Stimulated activated memory B cell treated with anti-CD40 and anti-IgM and Interleukin-4, amounts not matched to agents 10 μg/mL and 1 μg/mL and 100 μg/mL, for 72 hours (primary cell): ENCODE measurements around the gene SLC17A5.

Experiments
- ATAC-seq: fragments of 150-1000 bp; cut with Tn5 transposase; 2 replicates; pipeline ENCODE4 v1.10.0; 2021
- H3K27ac Mint-ChIP-seq: one replicate; pipeline ENCODE4 v1.8.0; 2022; ENCODE audit warnings: mild to moderate bottlenecking, mixed read lengths
- H3K27me3 Mint-ChIP-seq: one replicate; pipeline ENCODE4 v1.8.0; 2022; ENCODE audit warnings: mixed read lengths
- H3K36me3 Mint-ChIP-seq: one replicate; pipeline ENCODE4 v1.8.0; 2022; ENCODE audit warnings: mixed read lengths
- H3K4me1 Mint-ChIP-seq: one replicate; pipeline ENCODE4 v1.8.0; 2022; ENCODE audit warnings: mixed read lengths
- H3K4me3 Mint-ChIP-seq: one replicate; pipeline ENCODE4 v1.8.0; 2022; ENCODE audit warnings: mild to moderate bottlenecking, moderate library complexity, mixed read lengths
- H3K9me3 Mint-ChIP-seq: one replicate; pipeline ENCODE4 v1.8.0; 2022; ENCODE audit warnings: mixed read lengths

SLC17A5 gene

GRCh38 chr6:73548458-73549446, 105.0 kb downstream of the SLC17A5 start:
- Mint-ChIP-seq H3K36me3 (peaks cover 6% of the 10 kb centered on the region), H3K27me3 (no peaks in the 10 kb centered on the region), H3K27ac (no peak overlapping the region), H3K4me1 (peaks cover 10% of the 10 kb centered on the region), H3K4me3 (no peak overlapping the region), H3K9me3 (no peaks in the 10 kb centered on the region)
- no peak for ATAC-seq

GRCh38 chr6:73547036-73547435, 106.8 kb downstream of the SLC17A5 start:
- Mint-ChIP-seq H3K9me3 (no peaks in the 10 kb centered on the region), H3K27me3 (no peaks in the 10 kb centered on the region), H3K4me3 (no peak overlapping the region), H3K36me3 (peaks cover 6% of the 10 kb centered on the region), H3K4me1 (peaks cover 10% of the 10 kb centered on the region), H3K27ac (no peak overlapping the region)
- ATAC-seq: no peak
